GM21717 (cell line): ENCODE results near the gene CRK.
"Not testable (repeated sequence)": the region's sequence is repeated elsewhere in the genome, so short reads cannot be mapped to it uniquely, and the experiment has no call there.

Experiments used
- ATAC-seq: cut with Tn5 transposase; IDR thresholded peaks from one replicate; pipeline ENCODE4 v1.9.1; 2021; ENCODE audit warnings: mild to moderate bottlenecking, moderate library complexity; ENCODE audit not compliant: unreplicated experiment

The CRK gene

DNA sequence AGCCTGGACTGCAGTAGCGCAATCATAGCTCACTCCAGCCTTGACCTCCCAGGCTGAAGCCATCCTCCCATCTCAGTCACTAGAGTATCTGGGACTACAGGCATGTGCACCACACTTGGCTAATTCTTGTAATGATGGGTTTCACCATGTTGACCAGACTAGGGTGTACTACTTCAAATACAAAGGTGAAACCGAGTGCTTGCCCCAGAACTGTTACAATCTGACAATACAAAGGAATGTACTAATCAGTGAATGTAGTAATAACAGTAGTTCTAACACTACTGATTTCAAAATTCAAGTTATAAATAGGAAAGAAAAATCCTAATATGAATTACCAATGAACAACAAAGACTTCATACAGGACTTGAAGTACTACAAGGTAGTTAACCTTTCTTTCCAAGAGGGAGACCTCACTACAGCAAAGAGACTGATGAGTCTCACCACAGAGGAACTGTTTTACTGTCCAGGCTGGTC, 24.4 kb downstream of the CRK start:
- ATAC-seq, result no peak

GRCh38 chr17:1423456-1424135, 32.4 kb downstream of the CRK start:
- no peak for ATAC-seq

DNA sequence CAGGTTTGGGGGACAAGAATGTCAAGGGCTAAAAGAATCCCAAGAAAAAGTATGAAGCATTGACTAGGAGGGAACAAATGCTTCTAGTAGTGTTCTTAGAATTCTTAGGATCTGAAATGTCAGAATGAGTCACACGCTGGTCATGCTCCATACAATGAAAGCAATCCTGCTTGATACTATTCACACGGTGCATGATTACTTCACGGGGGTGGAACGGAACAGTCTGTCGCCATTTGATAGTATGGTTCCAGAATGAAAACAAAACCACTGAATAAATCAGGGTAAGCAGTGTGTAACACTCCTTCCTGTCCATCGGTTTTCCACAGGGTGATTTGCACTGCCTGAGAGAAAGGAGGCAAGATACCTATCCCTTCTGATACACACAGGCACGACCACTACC, 33.1 kb downstream of the CRK start:
- ATAC-seq, result no peak

- ATAC-seq, result no peak
Measured at GRCh38 chr17:1421470-1421869, 34.6 kb downstream of the CRK start.

- ATAC-seq, result no peak
Measured at GRCh38 chr17:1420981-1421380, 35.1 kb downstream of the CRK start.

- ATAC-seq, result no peak
Measured at GRCh38 chr17:1420163-1420562, 35.9 kb downstream of the CRK start.

GRCh38 chr17:1418476-1418875, 37.6 kb downstream of the CRK start:
- ATAC-seq, result not testable (repeated sequence)

DNA sequence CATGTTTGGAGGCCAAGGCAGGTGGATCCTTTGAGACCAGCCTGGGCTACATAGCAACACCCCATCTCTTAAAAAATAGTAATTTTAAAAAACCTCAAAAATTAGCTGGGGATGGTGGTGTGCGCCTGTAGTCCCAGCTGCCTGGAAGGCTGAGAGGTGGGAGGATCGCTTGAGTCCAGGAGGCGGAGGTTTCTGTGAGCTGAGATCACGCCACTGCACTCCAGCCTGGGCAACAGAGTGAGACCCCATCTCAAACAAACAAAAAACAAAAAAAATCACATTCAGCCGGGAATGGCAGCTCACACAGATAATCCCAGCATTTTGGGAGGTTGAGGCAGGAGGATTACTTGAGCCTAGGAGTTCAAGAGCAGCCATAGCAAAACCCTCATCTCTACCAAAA, 39.6 kb downstream of the CRK start:
- ATAC-seq, result no peak

DNA sequence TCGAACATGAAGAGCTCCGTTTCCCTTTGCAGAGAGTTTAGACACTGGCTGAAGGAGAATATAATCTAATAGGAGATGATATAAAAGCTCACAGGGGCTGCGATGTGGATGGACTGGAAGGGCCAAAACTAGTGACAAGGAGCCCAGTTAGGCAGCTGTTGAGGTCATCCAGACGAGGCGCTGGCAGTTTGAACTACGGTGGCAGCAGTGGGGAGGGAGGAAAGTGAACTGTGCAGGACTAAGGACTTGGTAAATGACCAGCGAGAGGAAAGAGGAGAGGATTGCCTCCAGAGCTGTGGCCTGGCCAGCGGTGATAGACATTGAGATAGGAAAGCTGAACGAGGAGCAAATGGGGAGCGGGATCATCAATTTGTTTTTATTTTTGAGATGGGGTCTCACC, 41.4 kb downstream of the CRK start:
- ATAC-seq, result no peak

- no peak for ATAC-seq
Measured at GRCh38 chr17:1414001-1414574, 41.9 kb downstream of the CRK start.

GRCh38 chr17:1413281-1413791, 42.7 kb downstream of the CRK start:
- no peak for ATAC-seq

DNA sequence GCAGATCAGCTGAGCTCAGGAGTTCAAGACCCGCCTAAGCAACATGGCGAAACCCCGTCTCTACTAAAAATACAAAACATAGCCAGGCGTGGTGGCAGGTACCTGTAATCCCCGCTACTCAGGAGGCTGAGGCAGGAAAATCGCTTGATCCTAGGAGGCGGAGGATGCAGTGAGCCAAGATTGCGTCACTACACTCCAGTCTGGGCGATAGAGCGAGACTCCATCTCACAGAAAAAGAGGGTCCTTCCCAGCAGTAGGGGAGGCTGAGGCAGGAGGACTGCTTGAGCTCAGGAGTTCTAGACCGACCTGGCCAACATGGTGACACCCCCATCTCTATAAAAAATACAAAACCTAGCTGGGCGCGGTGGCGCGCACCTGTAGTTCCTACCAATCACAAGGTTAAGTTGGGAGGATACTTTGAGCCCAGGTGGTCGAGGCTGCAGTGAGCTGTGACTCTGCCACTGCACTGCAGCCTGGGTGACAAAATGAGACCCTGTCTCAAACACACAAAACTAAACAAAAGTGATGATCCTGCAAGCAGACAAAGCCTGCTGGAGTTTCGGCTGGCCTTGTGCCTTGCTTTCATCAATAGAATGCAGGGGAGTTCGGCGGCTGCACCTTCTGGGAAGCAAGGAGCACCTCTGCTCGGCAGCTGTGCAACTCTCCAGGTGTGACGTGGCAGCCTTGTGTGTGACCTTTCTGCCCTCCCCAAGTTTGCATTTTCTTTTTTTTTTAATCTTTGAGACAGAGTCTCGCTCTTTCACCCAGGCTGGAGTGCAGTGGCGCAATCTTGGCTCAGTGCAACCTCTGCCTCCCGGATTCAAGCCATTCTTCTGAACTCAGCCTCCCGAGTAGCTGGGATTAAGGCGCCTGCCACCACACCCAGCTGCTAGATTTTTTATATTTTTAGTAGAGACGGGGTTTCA, 43.6 kb downstream of the CRK start:
- ATAC-seq, result no peak

DNA sequence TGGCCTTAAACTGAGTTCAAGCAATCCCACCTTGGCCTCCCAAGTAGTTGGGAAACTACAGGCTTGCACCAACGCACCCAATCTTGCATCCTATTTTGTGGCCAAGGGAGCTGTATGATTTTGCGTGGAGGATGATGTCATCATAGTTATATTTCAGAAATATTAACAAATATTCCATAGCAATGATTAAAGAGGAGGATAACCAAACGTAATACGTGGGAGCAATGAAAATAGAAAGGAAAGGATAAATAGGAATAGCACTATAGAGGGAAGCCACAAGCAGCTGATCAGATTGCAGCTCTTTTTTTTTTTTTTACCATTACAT, 53.8 kb downstream of the CRK start:
- ATAC-seq, result no peak

DNA sequence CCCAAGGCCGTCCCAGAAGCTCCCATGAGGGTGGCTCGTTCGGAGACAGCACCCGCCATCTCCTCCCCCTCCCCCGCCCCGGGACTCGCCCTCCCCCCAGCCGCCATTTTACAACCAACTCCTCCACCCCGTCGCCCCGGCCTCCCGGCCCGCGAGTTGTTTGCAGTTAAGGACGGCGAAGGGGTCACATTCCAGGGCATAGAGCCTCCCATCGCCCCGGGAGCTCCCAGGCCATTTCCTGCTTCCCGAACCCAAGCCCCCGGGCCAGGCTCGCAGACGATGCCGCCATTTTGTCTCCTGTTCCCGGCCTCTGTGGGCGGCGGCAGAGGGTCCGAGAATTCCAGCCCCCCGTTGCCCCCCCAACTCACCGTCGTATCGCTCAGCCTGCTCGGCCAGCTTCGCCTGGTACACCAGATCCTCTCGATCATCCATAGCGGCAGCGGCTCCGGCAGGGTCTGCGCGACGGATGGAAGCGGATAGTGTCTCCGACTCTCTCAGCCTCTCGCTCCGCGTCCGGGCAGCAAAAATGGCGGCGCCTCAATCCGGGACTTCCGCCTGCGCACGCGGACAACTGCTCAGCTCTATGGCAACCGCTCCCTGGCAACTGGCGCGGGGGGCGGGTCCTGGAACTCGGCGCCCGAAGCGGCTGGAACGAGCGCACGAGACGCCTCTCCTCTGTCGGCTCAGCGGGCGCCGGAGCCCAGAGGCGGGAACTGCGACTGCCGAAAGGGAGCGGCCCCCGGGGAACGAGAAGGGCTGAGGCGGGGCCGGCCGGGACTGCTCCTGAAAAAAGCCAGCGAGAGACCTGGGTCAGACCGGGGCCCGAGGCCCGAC, 56.1 kb downstream of the CRK start, which contains the start of gene YWHAE:
Gene YWHAE, minus strand, starts transcription at position 544 of the 834 bp plus-strand sequence. Its CDS starts 112 bp downstream, at position 432.
- peak; percentile 76 for ATAC-seq

GRCh38 chr17:1398931-1399678, 56.9 kb downstream of the CRK start:
- peak; percentile 19 for ATAC-seq

DNA sequence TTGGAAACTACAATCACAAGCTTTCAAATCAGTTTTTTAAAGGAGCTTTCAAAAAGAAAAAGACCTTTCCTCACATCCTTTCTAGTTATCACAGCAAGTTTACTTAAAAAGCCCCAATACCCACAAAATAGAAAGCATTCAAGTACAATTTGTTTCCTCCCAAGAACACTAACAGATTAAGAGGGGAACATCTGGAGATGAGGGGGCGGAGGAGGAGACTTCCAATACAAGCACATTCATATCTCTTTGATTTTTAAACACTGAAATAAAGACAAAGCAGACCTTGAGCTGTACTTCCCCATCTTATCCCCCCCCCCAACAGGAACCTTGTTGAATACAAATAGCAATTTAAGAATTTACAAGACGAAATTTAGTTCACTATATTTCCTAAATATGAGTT, 58.0 kb downstream of the CRK start:
- ATAC-seq, result no peak

DNA sequence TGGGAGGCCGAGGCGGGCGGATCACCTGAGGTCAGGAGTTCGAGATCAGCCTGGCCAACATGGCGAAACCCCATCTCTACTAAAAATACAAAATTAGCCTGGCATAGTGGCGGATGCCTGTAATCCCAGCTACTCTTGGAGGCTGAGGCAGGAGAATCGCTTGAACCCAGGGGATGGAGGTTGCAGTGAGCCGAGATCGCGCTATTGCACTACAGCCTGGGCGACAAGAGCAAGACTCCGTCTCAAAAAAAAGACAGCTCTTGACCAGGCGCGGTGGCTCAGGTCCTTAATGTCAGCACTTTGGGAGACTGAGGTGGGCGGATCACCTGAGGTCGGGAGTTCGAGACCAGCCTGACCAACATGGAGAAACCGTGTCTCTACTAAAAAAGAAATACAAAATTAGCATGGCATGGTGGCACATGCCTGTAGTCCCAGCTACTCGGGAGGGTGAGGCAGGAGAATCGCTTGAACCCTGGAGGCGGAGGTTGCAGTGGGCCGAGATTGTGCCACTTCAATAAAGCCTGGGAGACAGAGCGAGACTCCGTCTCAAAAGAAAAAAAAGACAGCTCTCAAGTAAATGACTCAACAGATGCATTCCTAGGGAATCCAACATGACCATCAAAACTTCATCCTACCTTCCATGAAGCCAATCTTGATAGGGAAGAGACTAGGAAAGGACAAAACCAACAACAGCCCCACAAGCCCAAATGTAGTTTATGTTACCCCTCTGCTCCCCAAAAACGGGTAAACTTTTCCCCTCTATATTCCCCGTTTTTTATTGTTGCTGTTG, 60.0 kb downstream of the CRK start:
- not testable (repeated sequence) for ATAC-seq

DNA sequence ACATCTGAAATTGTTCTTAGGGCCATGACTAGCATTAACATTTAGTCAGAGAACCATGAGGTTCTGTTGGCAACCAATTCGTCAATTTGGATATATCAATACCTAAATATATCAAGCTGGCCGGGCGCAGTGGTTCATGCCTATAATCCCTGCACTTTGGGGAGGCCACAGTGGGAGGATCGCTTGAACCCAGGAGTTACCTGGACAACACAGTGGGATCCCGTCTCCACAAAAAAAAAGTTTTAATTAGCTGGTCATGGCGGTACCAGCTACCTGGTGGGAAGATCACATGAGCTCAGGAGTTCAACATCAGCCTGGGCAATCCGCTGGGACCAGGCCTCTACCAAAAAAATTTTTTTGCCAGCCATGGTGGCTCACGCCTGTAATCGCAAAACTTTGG, 64.5 kb downstream of the CRK start:
- ATAC-seq, result no peak
